HL-60 (cell line): ENCODE measurements around the gene TTC28.

ENCODE experiments used
- GABPA ChIP-seq: IDR thresholded peaks from 2 replicates; pipeline ENCODE4 v1.6.1; 2012; ENCODE audit warnings: low read depth
- POLR2AphosphoS5 ChIP-seq: IDR thresholded peaks from 2 replicates; pipeline ENCODE4 v1.6.1; 2012; ENCODE audit warnings: low read depth
- SPI1 ChIP-seq: IDR thresholded peaks from 2 replicates; pipeline ENCODE4 v1.6.1; 2012; ENCODE audit warnings: low read depth, mild to moderate bottlenecking, borderline replicate concordance
- TF ChIP-seq, protein P1 (sequence below): IDR thresholded peaks from one replicate; pipeline ENCODE4 v1.5.1; 2011; ENCODE audit warnings: low read length, control low read depth, inconsistent platforms; ENCODE audit not compliant: insufficient read depth
- TF ChIP-seq, protein P2 (sequence below): IDR thresholded peaks from 2 replicates; pipeline ENCODE4 v1.6.1; 2012; ENCODE audit warnings: low read depth; ENCODE audit not compliant: insufficient replicate concordance

DNA sequence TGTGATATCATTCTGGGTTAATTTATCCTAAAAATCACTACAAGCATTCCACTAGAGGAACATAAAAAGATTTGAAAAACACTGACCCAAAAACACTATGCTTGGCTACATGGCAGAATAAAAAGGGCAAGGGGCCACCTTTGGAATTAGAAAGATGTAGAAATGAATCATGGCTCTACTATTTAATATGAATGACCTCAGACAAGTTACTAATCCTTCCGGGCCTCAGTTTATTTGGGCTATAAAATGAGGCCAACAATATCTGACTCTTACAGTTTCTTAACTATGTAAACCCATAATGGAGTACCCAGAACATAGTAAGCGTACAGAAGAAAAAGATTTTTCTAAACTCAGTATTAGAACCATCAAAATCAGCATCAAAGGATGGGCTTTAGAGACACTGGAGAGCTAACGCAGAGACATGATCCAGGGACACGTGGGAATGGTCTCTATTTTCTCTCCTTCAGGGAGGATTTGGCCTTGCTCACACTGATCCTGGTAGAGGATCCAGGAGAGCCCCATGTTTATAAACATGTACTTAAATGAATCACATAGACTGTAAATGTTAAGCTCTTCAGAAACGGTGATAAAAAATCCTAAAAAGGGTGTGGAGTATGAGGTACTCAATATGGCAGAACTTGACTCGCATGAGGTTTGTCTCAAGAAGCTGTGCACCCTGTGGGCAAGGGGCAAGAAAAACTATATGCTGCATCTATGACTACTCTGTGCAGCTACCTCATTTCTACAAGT lies 472.2 kb downstream of the TTC28 start:
- TF ChIP-seq, protein P1, sequence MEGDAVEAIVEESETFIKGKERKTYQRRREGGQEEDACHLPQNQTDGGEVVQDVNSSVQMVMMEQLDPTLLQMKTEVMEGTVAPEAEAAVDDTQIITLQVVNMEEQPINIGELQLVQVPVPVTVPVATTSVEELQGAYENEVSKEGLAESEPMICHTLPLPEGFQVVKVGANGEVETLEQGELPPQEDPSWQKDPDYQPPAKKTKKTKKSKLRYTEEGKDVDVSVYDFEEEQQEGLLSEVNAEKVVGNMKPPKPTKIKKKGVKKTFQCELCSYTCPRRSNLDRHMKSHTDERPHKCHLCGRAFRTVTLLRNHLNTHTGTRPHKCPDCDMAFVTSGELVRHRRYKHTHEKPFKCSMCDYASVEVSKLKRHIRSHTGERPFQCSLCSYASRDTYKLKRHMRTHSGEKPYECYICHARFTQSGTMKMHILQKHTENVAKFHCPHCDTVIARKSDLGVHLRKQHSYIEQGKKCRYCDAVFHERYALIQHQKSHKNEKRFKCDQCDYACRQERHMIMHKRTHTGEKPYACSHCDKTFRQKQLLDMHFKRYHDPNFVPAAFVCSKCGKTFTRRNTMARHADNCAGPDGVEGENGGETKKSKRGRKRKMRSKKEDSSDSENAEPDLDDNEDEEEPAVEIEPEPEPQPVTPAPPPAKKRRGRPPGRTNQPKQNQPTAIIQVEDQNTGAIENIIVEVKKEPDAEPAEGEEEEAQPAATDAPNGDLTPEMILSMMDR: no peak
- TF ChIP-seq, protein P2, sequence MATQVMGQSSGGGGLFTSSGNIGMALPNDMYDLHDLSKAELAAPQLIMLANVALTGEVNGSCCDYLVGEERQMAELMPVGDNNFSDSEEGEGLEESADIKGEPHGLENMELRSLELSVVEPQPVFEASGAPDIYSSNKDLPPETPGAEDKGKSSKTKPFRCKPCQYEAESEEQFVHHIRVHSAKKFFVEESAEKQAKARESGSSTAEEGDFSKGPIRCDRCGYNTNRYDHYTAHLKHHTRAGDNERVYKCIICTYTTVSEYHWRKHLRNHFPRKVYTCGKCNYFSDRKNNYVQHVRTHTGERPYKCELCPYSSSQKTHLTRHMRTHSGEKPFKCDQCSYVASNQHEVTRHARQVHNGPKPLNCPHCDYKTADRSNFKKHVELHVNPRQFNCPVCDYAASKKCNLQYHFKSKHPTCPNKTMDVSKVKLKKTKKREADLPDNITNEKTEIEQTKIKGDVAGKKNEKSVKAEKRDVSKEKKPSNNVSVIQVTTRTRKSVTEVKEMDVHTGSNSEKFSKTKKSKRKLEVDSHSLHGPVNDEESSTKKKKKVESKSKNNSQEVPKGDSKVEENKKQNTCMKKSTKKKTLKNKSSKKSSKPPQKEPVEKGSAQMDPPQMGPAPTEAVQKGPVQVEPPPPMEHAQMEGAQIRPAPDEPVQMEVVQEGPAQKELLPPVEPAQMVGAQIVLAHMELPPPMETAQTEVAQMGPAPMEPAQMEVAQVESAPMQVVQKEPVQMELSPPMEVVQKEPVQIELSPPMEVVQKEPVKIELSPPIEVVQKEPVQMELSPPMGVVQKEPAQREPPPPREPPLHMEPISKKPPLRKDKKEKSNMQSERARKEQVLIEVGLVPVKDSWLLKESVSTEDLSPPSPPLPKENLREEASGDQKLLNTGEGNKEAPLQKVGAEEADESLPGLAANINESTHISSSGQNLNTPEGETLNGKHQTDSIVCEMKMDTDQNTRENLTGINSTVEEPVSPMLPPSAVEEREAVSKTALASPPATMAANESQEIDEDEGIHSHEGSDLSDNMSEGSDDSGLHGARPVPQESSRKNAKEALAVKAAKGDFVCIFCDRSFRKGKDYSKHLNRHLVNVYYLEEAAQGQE: no peak
- TF ChIP-seq POLR2AphosphoS5 (no peak), SPI1 (no peak), GABPA (no peak)
